DND-41 (cell line): ENCODE data around the gene HMOX1.

Experiments used
- EZH2 ChIP-seq: IDR thresholded peaks from 3 replicates; pipeline ENCODE4 v1.6.1; 2012; ENCODE audit warnings: borderline replicate concordance, low read depth, mild to moderate bottlenecking, moderate library complexity, low read length, inconsistent platforms; ENCODE audit not compliant: severe bottlenecking
- TF ChIP-seq, protein P1 (sequence below): IDR thresholded peaks from 2 replicates; pipeline ENCODE4 v1.5.1; 2012; ENCODE audit warnings: borderline replicate concordance, low read length, moderate library complexity, mild to moderate bottlenecking; ENCODE audit not compliant: poor library complexity, severe bottlenecking; ENCODE audit errors: extremely low read depth

DNA sequence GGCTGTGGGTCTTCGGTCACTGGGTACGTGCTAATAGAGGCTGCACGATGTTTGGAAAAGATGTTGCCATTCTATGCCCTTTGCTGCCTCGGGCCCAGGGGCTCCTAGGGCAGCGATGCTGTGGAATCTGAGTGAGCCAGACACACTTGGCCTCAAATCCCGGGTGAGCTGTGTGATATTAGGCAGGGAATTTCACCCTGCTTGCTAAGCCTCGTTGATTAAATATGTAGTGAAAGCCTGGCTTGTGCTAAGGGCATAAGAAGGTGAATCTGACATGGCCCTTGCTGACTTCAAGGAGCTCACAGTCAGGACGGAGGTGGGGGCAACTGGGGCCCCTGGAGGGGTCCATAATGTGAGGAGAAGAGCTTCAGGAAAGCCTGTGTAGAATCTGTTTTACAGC lies 5.4 kb upstream of the HMOX1 start:
- no peak for TF ChIP-seq EZH2
- TF ChIP-seq, protein P1, sequence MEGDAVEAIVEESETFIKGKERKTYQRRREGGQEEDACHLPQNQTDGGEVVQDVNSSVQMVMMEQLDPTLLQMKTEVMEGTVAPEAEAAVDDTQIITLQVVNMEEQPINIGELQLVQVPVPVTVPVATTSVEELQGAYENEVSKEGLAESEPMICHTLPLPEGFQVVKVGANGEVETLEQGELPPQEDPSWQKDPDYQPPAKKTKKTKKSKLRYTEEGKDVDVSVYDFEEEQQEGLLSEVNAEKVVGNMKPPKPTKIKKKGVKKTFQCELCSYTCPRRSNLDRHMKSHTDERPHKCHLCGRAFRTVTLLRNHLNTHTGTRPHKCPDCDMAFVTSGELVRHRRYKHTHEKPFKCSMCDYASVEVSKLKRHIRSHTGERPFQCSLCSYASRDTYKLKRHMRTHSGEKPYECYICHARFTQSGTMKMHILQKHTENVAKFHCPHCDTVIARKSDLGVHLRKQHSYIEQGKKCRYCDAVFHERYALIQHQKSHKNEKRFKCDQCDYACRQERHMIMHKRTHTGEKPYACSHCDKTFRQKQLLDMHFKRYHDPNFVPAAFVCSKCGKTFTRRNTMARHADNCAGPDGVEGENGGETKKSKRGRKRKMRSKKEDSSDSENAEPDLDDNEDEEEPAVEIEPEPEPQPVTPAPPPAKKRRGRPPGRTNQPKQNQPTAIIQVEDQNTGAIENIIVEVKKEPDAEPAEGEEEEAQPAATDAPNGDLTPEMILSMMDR = no peak
